AG10803 (cell line): ENCODE measurements around the gene CEP112.
A peak's percentile ranks its signal among the peaks of the same experiment; 100 is the strongest.

Experiments used
- DNase-seq: peaks from one replicate; pipeline ENCODE4 v3.0.0; 2010; ENCODE audit warnings: low read depth
- H3K4me3 ChIP-seq: 2 replicates; pipeline ENCODE4 v1.5.1; 2011; ENCODE audit warnings: mild to moderate bottlenecking, low read length, control low read depth
- CTCF ChIP-seq: conservative IDR thresholded peaks from 2 replicates; pipeline ENCODE4 v1.5.1; 2011; ENCODE audit warnings: mild to moderate bottlenecking, low read length, control low read depth, inconsistent platforms

The CEP112 gene

GRCh38 chr17:65900216-65900615 lies 291.7 kb downstream of the CEP112 start:
- H3K4me3 ChIP-seq, result no peak overlapping the region
- no peak for DNase-seq
- no peak for TF ChIP-seq CTCF

DNA sequence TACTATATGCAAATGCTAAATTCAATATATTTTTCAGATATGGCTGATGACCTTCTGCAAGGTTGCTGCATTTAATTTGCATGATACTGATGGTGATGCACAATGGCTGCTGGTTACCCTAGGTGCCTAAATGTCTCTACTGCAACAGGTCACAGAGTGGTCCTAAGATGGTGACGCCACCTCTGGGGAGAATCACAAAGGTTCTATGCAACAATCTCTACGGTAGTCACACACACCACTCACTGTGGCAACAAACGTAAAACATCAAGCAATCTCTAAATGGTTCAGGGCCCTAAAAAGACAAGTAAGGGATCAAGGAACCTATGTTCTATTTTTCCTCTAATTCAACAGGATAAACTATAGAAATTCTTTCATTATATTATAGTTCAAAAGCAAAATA lies 293.3 kb downstream of the CEP112 start:
- H3K4me3 ChIP-seq, result no peak overlapping the region
- DNase-seq, result no peak
- TF ChIP-seq CTCF, result no peak

- no peak for DNase-seq
- no peak overlapping the region for H3K4me3 ChIP-seq
- no peak for TF ChIP-seq CTCF
Measured at GRCh38 chr17:65896889-65897288, 295.0 kb downstream of the CEP112 start.

DNA sequence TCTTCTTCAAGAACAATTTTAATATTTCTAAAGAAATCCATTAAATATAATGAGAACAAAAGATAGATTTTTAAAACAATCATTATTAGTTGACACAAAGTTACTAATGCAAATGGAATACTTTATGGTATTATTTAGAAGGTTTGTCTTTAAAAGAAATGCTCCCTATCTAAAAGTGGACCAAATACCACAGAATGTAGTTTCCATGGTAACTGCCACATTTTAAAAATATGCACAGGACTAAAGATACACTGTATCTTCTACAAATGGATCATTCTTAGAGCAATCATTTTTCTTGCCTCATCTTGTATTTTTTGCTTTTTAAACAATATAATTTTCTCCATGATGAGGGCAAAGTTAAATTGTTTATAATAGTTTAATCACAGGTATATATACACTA lies 296.0 kb downstream of the CEP112 start:
- TF ChIP-seq CTCF, result no peak
- no peak overlapping the region for H3K4me3 ChIP-seq
- DNase-seq, result peak; percentile 3

- DNase-seq, result no peak
- TF ChIP-seq CTCF, result no peak
- H3K4me3 ChIP-seq, result no peak overlapping the region
Measured at GRCh38 chr17:65893692-65894279, 298.1 kb downstream of the CEP112 start.

DNA sequence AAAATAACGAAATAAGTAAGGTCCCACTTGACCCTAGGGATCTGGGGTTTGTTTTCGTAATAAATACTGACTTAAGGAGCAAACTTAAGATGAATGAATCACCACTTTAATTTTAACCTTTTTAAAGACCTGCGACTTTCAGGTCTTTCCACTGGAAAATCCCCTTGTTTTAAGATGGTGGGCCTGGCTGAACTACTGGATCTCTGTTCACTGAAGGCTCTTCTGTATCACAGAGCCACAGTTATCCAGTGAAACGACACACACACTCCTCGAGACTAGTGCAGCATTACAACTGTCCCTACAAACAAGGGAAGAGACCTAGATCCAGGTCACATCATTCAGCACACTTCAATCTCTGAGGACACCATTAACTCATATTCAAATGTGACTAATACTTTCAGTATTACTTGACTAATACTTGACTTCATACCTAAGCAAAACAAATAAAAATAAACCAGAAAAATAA lies 299.0 kb downstream of the CEP112 start:
- H3K4me3 ChIP-seq, result no peak overlapping the region
- no peak for TF ChIP-seq CTCF
- no peak for DNase-seq

DNA sequence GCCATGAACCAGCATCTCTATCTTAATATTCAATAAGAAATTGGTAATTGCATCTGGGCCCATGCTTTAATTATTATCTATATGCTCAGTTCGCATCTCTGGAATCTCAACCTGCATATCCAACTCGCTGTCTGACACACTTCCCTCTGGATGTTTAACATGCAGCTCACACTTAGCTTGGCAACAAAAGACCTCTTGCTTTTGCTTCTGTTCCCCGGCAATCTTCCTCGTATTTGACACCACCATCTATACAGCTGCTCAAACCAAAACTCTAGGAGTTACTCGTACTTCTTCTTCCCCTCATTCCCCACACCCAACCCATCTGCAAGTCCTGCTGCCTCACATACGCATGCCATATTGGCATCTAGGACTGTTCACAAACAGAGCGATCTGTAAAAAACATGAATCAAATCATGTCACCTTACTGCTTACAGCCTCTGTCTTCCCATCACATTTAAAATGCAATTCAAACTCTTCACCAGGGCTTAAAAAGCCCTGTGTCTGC lies 300.6 kb downstream of the CEP112 start:
- no peak for TF ChIP-seq CTCF

More for the DNA sequence above, 300.6 kb downstream of the CEP112 start:
- H3K4me3 ChIP-seq, result no peak overlapping the region
- no peak for DNase-seq
